Vagina (tissue), 2 donors: ENCODE measurements around the gene GABBR2.

Source experiments
- POLR2A ChIP-seq, 2 donors: fragments of 450-650 bp; IDR thresholded peaks; one replicate each; pipeline ENCODE4 v1.6.1; 2017; ENCODE audit warnings: antibody characterized with exemption in 2 of 2, mild to moderate bottlenecking in 2 of 2, moderate library complexity in 2 of 2
- POLR2AphosphoS5 ChIP-seq, 2 donors: sonication (generic); formaldehyde crosslinking; IDR thresholded peaks; one replicate each; pipeline ENCODE4 v1.9.0; 2017; ENCODE audit warnings: antibody characterized with exemption in 2 of 2, mild to moderate bottlenecking in 2 of 2, low read depth in 1 of 2; ENCODE audit not compliant: insufficient read depth in 1 of 2
- TF ChIP-seq, protein P1 (sequence below), 3 experiments: fragments of 450-650 bp in 2 of 3; fragments of 200-600 bp in 1 of 3; sonication (generic) in 1 of 3; IDR thresholded peaks; one replicate each; pipeline ENCODE4 v1.5.1; 2017 to 2019; ENCODE audit warnings: antibody characterized with exemption in 3 of 3, mild to moderate bottlenecking in 2 of 3, moderate library complexity in 2 of 3

DNA sequence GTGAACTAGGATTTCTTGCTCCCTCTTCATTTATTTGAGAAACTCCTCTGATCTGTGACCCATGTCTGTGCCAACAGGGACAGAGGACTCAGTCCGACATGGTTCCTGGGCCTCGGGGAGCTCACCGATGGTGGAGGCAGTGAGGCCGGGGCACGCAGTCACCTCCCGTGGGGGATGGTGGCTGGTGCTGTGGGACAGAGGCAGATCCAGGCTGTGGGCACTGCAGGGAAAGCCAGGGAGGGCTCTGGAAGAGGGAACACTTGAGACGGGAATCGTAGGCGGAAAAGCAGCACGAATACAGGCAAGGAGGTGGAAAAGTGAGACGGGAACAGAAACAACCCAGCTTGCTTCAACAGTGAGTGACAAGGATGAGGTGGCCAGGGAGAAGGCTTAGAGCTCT, 127.8 kb downstream of the GABBR2 start:
- TF ChIP-seq, protein P1, sequence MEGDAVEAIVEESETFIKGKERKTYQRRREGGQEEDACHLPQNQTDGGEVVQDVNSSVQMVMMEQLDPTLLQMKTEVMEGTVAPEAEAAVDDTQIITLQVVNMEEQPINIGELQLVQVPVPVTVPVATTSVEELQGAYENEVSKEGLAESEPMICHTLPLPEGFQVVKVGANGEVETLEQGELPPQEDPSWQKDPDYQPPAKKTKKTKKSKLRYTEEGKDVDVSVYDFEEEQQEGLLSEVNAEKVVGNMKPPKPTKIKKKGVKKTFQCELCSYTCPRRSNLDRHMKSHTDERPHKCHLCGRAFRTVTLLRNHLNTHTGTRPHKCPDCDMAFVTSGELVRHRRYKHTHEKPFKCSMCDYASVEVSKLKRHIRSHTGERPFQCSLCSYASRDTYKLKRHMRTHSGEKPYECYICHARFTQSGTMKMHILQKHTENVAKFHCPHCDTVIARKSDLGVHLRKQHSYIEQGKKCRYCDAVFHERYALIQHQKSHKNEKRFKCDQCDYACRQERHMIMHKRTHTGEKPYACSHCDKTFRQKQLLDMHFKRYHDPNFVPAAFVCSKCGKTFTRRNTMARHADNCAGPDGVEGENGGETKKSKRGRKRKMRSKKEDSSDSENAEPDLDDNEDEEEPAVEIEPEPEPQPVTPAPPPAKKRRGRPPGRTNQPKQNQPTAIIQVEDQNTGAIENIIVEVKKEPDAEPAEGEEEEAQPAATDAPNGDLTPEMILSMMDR (IDR thresholded peaks at IDR 0.05) = no peak
- no peak for TF ChIP-seq POLR2A (IDR thresholded peaks at IDR 0.05)
- no peak for TF ChIP-seq POLR2AphosphoS5 (IDR thresholded peaks at IDR 0.05; ENCODE audit: insufficient read depth in 1 of 2, low read depth in 1 of 2)
